HG03432 (cell line): Measurements from ENCODE around the gene IGF2BP1.
"Not testable (repeated sequence)": the region's sequence is repeated elsewhere in the genome, so short reads cannot be mapped to it uniquely, and the experiment has no call there.

Experiments used
- ATAC-seq: cut with Tn5 transposase; IDR thresholded peaks from one replicate; pipeline ENCODE4 v1.9.1; 2021; ENCODE audit warnings: mild to moderate bottlenecking, moderate library complexity; ENCODE audit not compliant: unreplicated experiment

IGF2BP1 gene

DNA sequence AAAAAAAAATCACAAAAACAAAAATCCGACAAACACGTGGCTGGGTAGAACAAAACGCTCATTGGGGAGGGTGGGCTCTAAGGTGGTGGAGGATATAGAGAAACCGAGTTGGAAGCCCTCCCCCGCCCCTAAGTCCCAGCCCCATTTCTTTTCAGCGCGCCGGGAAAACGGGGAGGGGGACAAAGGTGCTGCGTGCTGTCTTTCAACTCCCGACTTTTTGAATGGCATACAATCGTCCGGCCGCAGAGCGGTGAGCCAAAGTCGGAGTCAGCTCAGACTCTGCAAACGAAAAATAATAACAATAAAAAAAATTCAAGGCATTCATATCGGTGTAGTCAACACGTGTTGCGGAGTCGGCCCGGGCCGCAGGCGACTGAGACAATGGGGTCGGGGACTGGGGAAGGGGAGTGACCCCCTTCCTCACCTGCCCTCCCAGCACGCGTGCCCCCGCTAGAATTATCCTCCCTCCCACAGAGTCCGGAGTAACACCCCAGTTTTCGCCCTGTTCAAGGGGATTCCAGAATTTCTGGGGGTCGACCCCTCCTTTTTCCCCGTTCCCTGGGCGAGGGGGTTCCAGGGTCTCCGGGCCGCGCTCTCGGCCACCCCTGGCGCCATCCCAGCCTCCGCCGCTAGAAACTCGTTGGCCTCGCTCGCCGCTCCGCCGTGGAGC lies 1.7 kb upstream of the IGF2BP1 start:
- ATAC-seq, result no peak

DNA sequence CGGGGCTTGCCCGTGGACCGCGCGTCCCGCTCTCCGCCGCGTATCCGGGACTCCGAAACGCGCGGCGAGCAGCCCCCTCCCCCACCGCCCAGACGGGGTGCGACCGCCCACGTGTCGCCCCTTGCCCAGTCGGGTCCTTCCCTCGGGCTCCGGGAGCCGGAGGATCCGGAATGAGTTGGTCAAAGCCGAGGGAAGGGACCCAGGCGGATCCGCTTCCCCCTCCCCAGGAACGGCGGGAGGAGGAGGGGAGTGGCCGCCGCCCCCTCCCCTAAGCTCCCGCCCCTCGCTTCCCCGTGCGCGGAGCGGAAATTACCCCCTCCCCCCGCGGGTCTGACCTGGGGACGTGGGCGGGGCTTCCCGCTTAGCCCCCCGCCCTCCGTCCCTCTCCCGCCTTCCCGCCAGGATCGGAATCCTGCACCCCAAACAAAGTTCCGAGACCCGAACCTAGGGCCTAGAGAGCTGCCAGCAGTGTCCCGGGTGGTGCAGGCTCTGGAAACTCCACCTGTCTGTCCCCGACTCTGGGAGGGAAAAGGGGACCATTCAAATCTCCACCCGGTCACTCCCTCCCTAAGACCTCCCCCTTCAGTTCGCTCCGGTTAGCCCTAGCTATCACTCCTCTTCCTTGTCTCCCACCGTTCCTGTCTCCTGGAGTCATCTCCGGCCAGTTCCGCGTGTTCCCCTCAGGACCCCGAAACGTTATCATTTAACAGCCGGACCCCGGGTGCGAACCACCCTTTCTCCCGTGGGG lies 1.0 kb upstream of the IGF2BP1 start:
- ATAC-seq, result no peak

DNA sequence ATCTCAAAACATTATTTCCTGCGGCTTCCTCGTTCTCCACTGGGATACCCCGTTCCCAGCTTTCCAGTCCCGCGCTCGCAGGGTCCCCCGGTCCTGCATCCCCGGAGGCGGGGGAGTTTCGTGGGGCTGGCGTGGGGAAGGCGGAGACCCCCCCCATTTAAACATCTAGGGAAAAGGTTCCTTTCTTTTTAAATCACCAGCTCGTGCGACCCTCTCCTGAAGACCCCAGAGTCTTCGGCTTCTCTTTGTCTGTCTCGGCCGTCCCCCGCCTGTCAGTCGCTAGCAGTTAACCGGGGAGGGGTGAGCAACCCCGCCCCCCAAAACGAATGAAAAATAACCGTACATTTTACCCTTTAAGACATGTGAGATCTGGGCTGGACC lies 473 bp upstream of the IGF2BP1 start:
- no peak for ATAC-seq

DNA sequence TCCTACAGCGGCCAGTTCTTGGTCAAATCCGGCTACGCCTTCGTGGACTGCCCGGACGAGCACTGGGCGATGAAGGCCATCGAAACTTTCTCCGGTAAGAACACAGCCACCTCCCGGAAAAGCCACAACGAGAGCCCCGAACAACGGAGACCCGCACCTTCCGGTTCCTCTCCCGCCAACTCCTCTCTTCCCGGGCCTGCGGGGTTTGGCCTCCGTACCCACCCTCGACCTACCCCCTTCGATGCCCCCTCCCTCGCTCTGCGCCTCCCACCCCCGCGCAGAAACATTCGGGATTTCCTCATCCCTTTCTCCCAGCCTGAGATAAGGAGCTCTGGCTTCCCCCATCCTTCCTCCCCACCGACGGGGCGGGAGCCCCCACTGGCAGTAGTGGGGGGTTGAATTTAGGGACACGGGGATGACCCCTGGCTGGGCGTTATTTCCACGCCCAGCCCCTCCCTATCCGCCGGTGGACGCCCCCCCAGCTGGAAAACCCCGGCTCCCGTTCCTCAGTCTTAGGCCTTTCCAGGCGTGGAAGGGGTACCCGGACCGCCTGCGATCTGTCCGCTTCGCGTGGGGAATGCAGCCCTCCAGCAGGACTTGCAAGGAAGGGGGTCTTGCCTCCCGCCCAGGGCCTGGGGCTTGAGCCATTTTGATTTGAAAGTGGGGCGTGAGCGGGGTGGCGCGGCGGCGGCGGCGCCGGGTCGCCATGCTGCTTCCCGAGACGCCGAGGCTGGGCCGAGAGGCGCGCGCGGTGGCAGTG lies 822 bp downstream of the IGF2BP1 start:
- ATAC-seq, result no peak

DNA sequence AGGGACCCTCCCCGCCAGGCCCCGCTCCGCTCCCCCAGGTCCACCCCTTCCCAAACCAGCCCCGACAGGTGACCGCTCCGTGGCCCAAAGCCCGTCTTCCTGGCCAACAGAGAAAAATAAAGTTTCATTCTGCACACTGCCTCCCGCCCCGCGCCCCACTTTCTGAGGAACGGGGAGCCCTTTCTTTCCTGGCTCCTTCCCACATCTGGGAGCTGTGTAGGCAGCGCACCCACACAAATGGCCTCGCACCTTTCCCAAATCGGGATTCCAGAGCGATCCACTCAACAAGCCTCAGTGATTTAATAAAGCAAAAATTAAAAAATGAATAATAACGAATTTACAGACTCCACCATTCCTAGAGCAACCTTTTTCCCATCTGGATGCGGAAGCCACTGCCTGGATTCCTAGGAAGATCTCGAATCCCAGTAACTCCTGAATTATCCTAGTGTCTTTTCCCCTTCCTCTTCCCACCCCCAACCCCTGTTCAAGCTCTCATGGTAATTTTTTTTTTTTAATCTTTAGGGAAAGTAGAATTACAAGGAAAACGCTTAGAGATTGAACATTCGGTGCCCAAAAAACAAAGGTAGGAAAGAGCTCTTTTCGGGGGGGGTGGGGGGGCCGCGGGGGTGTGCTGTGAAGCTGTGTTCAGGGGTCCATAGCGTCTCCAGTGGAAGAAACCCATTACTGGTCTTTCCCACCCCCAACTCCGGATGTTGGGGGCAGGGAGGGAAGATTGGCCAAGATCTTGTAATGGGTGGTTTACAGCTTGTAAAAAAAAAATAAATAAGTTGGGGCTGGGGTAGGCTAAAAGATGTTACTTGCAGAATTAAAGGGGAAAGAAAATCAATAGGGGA lies 1.6 kb downstream of the IGF2BP1 start:
- ATAC-seq, result no peak

DNA sequence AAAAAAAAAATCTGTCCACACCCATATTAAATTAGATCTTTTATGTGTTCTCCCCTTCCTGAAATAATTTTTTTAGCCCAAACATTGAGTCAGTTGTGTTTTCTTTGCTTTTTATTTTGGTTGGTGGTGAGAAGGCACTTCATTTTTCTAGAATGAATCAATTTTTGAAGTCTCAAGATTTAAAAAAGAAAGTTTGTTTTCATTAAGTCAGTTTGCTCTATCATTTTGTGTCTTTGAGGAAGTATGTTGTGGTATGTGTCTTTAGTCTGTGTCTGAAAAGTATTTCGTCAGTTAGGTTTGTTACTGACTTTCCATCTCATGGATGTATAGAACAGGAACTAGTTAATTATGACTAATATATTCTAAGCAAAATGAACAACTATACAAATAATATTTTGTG lies 3.8 kb downstream of the IGF2BP1 start:
- ATAC-seq, result no peak

DNA sequence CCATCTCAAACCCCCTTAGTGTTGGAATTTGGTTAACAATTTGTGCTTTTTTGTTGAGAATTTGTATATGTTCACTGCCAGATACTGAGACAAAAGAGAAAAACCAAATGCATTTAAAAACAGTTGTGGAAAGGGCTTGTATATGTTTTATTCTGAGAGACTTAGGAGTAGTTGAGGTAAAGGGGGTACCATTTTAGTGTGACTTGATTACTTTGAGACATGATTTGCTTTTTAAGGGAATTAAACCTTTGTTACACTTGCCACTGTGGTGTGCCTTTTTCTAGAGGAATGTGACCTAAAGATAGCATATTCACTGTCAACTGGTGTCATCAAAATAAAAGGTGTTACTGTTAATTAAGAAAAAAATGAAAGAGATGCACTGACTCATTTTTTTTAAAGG lies 4.5 kb downstream of the IGF2BP1 start:
- ATAC-seq, result no peak

DNA sequence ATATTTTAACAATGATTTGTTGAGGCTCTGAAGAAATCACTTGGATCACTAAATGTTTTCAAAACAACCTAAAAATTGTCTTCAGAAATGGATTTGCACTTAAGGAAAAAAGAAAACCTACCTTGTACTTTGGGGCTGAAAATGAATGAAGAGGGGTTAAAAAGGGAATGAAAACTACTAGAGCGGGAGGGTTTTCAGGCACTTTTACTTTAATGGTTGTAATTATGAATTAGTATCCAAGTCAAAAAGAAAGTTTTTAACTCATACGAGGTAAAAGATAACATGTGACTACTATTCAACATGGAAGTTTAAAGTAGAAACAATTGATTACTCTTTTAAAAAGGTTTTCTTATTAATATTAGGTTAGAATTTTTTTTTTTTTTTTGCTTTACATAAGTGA lies 5.1 kb downstream of the IGF2BP1 start:
- no peak for ATAC-seq

DNA sequence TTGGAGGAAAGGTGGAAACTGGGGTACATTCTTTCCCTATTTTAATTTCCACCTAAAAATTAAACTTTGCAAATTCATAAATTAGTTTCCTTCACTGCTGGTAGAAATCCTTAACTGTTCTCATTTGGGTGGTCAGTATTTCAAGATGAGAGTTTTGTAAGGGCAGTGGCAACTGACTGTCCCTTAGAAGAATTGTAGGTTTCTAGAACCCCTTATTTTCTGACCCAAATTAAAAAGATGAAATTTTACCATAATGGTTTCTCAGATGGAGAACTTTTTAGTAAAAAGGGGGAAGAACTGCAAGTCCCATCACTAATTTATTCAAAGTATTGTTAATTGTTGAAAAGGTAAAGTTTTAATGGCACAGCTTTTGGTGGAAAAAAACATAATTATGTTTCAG lies 5.6 kb downstream of the IGF2BP1 start:
- ATAC-seq, result no peak

DNA sequence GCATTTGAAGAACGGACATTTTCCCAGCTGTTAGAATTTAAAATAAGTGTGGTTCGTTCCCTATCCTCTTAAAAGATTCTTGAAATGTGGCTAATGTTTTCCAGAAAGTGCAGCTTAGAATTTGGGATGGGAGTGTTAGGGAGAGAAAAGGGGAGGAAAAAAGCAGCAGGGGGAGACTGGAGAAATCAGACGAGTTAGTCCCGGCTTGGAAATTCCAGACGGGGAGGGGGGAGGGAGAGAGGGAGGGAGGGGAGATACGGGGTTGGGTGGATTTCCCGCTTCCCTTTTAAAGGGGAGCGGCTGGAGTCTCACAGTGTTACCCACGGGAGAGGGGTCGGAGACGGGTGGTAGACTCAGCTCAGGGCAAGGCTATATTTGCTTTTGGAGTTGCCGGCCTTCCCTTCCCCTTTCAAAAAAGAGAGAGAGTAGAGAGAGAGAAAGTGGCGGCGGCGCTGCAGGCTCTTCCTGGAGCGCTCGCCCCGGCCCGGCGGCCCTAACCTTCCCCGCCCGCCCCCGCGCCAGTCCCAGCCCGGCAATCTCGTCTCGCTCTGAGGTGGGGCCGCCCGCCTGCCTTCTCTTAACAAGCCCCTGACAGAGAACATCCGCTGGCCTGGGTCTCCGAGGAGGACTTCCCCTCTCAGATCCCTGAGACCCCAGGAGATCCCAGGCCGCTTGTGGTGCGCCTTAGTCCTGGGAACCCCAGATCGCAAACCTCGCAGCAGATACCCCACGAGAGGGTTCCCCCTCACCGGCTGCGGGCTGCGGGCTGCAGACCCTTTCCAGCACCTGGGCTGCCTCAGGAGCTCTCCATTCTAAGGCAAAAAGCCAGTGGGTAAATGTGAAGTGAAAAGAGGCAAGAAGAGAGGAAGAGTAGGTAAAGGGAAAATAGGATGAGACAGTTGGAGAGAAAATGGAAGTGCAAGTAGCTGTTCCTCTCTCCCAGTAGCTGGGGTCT lies 6.6 kb downstream of the IGF2BP1 start:
- no peak for ATAC-seq

DNA sequence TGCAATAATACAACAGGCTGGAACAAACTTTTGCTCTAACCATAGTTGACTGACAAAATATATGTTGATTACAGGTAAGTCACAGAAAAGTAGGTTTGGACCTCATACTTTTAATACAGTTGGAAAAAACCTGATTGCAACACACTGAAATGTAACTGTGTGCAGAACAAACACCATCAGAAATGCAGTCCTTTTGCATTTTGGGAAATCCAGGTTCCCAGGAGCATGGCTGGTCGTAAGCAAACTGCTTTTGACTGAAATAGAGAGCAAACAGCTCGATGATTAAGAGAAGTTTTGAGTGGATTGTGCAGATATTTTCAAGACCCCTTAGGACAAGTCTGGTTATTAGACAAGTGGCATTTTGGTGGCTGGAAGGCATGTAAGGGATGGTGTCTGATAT lies 8.0 kb downstream of the IGF2BP1 start:
- no peak for ATAC-seq

DNA sequence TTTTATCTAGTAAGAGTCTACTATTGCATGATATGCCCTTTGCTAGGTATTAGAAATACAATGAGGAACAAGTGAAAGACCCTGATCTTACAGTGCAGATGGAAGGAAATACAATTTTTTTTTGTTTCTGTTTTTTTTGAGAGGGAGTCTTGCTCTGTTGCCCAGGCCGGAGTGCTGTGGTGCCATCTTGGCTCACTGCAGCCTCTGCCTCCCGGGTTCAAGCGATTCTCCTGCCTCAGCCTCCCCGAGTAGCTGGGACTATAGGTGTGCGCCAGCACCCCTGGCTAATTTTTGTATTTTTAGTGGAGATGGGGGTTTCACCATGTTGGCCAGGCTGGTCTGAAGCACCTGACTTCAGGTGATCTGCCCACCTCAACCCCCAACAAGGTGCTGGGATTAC lies 11.7 kb downstream of the IGF2BP1 start:
- ATAC-seq, result not testable (repeated sequence)

DNA sequence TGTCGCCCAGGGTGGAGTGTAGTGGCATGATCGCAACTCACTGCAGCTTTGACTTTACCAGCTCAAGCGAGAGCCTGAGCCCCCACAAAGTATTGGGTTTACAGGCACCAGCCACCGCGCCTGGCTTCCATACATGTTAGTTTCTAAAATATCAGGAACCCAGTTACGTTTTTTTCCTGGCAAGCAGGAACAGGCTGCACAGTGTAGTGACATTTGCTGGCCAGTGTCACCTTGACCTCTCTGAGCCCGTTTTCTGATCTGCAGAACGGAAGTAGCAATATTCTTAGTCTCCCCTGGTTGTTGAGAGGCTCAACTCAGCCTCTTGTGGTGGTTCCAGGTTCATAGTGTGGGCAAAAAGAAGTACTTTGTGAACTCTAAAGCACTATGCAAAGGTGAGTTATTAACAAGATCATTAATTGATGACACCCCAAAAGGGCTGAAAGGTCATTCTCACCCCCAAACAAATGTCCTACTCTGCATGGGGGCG lies 15.6 kb downstream of the IGF2BP1 start:
- ATAC-seq, result no peak

DNA sequence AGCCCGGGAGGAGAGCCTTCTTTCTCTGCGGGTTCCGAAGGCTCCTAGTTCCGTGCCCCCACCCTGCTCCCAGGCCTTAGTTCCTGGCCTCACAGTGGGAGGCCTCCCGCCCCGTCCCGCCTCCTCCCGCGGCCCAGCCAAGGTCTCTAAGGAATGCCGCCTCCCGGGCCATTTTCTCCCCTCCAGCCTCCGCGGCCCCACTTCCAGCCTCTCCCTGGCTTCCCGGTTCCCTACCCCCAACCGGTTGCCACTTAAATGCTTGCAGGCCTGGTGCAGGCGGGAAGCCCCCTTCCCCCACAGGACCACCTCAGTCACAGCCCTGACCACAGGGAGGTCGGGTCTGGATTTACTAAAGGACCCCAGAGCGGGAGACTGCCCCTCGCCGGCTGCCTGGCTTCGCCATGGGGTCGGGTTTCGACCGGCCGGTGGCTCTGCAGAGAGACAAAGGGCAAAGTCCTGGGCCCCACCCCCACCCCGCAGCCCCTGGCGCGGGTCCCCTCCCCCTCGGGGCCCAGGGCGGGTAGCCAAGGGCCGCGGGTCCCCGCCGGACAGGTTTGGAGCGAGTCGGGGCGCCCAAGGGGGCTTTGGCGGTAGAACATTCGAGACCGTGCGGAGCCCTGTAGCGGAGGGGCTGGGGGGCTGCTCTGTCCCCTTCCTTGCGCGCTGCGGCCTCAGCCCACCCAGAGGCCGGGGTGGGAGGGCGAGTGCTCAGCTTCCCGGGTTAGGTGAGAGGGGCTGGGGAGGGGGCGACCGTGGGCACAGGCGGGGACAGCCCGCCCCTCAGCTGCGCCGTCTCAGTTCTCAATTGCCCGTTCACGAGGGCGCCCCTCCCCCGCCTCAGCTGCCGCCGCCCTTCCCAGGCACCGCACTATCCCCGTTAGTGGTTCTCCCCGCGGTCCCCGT lies 16.4 kb downstream of the IGF2BP1 start:
- no peak for ATAC-seq

DNA sequence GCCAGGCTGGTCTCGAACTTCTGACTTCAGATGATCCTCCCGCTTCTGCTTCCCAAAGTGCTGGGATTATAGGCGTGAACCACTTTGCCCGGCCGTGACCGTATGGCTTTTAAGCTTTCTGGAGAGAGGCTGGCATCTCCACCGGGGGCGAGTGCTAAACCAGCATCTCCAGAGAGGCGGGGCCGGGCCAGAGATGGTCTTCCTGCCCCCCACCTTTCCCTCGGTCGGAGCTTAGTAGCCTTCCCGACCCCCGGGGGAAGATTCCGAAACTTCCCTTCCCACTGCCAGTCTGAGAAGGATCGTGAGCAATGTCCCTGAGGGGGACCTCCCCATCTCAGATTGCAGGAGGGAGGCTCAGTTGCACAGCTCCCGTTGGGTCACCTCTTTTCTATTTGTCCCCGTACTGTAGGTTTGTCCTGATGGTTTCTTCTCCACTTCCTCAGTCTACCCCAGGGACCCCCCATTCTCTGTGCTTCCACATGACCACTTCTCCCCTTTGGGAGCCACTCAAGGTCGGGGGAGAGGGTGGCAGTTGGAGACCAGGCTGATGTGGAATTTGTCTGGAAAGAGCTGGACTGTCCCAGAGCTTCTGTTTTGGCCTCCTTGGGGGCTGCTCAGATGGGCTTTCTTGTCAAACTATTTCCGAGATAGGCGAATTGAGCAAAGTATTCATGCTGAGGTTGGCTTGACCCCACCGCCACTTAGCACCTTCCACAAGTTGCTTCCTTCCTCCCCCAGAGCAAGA lies 18.2 kb downstream of the IGF2BP1 start:
- no peak for ATAC-seq

DNA sequence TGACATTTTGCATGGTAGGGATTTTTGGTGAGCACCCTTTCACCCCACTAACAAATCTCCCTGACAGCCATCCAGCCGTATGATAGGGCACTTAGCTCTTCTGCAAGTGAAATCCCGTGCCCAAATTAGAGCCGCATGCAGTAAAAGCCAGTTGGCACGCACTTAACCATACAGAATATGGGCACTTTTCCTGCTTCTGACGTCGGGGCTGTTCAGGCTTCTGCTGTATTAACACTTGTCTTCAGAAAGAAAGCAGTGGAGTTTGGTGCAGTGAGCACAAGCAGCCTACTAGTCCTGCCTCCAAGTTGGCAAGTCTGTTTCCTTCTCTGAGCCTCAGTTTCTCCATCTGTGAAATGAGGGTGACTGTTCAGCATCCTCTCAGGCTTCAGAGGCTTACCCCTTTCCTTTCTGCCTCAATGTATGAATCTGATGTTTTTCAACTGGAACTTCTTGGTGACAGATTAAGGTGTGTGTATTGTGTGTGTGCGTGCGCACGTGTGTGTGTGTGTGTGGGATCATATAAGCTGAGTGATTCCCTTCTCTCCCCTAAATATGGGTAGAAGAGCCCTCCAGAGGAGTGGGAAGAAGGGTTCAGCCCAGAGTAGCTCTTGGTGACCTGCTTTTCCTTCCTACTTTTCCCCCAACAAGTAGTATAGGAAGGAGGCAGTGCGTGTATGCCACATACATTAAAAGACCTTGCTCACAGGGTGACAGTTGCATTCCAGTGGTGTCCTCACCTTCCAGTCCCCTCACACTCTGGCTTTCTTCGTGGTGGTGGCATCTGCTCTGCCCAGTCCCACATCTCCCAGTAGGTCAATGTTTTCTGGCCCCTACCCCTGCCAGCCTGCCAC lies 19.0 kb downstream of the IGF2BP1 start:
- ATAC-seq, result no peak

DNA sequence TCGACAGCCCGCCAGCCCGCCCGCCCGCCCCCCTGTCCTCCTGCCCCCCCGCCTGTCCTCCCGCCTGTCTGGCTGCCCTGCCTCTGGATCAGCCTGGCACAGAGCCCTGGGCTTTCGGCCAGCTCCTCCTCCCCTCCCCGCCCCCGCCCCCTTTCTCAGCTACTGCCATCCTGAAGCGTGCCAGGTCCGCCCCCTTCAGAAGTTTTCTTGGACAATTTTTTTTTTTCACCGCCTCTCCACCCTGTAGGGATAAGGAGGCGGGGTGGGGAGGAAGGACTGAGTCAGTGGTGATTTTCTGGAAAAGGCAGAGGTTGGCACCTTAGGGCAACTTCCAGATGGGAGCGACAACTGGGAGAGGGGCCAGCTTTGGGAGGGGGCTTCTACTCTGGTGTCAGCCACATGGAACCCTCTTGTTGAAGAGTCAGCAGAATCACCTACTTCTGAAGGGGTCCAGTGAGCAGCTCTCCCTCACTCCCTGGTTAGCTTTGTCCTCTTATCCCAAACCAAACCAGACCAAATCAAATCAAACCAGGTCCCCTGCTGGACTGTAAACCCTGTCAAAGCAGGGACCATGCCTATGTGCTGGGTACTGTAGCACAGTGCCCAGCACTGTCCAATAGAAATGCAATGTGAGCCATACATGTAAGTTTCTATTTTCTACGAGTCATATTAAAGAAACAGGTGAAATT lies 19.7 kb downstream of the IGF2BP1 start:
- no peak for ATAC-seq
